ENCODE data around the gene PTCHD4.

DNA sequence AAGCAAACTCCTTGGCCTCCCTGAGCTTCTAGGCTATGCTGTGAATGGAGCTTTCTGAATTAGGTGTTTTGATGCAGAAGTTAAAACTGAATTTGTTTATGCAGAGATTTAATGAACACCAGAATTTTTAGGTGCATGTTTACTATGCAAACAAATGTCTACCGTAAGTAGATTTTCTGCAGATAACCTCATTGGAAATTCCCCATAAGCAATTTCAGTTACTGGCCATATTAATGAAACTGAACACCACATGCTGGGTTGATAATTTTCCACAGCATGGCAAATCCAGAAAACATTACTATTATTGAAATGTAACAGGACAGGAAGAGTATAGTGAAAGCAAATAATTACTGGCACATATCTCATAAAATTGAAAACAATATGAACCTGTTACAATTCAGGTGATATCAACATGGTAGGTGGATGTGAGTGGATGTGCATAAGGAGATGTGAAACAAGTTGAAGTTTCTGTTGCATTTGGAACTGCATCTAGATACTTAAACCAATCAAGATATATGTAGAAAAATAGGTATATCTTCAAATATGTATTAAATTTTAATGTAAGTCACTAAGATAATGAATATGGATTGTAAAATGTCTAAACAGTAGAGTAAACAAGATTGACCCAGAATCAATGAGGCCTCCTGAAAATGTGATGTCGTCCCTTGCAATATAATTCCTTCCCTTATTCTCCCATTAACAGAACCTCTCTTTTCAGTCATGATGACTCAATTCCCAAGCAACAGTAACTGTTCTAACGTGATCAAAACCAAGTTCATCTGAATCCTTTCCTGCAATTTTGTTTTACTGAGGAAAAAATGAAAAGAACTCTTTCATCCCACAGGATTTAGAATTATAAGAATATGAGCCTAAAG is 11.0 kb downstream of the PTCHD4 start:
- TF ChIP-seq, protein P1, sequence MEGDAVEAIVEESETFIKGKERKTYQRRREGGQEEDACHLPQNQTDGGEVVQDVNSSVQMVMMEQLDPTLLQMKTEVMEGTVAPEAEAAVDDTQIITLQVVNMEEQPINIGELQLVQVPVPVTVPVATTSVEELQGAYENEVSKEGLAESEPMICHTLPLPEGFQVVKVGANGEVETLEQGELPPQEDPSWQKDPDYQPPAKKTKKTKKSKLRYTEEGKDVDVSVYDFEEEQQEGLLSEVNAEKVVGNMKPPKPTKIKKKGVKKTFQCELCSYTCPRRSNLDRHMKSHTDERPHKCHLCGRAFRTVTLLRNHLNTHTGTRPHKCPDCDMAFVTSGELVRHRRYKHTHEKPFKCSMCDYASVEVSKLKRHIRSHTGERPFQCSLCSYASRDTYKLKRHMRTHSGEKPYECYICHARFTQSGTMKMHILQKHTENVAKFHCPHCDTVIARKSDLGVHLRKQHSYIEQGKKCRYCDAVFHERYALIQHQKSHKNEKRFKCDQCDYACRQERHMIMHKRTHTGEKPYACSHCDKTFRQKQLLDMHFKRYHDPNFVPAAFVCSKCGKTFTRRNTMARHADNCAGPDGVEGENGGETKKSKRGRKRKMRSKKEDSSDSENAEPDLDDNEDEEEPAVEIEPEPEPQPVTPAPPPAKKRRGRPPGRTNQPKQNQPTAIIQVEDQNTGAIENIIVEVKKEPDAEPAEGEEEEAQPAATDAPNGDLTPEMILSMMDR (conservative IDR thresholded peaks at IDR 0.05 in 1 of 2, IDR thresholded peaks at IDR 0.05 in 1 of 2; ENCODE audit: extremely low read depth in 1 of 2, insufficient read depth in 1 of 2, low read depth in 1 of 2, low read length in 2 of 2) = no peak
- no peak for TF ChIP-seq EZH2 (IDR thresholded peaks at IDR 0.05; ENCODE audit: borderline replicate concordance, low read length)
